OCI-LY3 (cell line): ENCODE measurements around the gene CTDSPL.

Experiments used
- CTCF ChIP-seq: fragments of 200-600, 300-600 bp; sonication (generic); IDR thresholded peaks from 2 replicates; pipeline ENCODE4 v1.5.1; 2014; ENCODE audit warnings: antibody characterized with exemption, low read length, low read depth
- EZH2phosphoT487 ChIP-seq: fragments of 200-600 bp; shearing (Covaris generic); IDR thresholded peaks from 2 replicates; pipeline ENCODE4 v1.6.1; 2018; ENCODE audit warnings: antibody characterized with exemption, mixed run types, low read depth

- TF ChIP-seq CTCF (no peak), EZH2phosphoT487 (no peak)
These were observed 131.4 kb downstream of the CTDSPL start for GRCh38 chr3:37993067-37993455.
